ENCODE results near the gene SMOC1.

Gene SMOC1

GRCh38 chr14:69943084-69943780 is 64.0 kb downstream of the SMOC1 start:
- DNase-seq (ENCODE audit: low read depth), result no peak

- no peak for DNase-seq (ENCODE audit: low read depth)
These were observed 66.1 kb downstream of the SMOC1 start for GRCh38 chr14:69945347-69945746.

GRCh38 chr14:69945912-69946311 is 66.7 kb downstream of the SMOC1 start:
- no peak for DNase-seq (ENCODE audit: low read depth)

- DNase-seq (ENCODE audit: low read depth), result no peak
These were observed 69.1 kb downstream of the SMOC1 start for GRCh38 chr14:69948351-69948750.

- no peak for DNase-seq (ENCODE audit: low read depth)
These were observed 72.0 kb downstream of the SMOC1 start for GRCh38 chr14:69951263-69951662.

- no peak for DNase-seq (ENCODE audit: low read depth)
These were observed 72.7 kb downstream of the SMOC1 start for GRCh38 chr14:69951935-69952334.

- DNase-seq (ENCODE audit: low read depth), result no peak
These were observed 74.2 kb downstream of the SMOC1 start for GRCh38 chr14:69953266-69953915.

GRCh38 chr14:69955855-69956845 is 76.9 kb downstream of the SMOC1 start:
- no peak for DNase-seq (ENCODE audit: low read depth)

GRCh38 chr14:69956970-69957369 is 77.8 kb downstream of the SMOC1 start:
- DNase-seq (ENCODE audit: low read depth), result no peak

- DNase-seq (ENCODE audit: low read depth), result no peak
These were observed 78.8 kb downstream of the SMOC1 start for GRCh38 chr14:69957986-69958385.

- DNase-seq (ENCODE audit: low read depth), result no peak
These were observed 79.9 kb downstream of the SMOC1 start for GRCh38 chr14:69959136-69959535.

- no peak for DNase-seq (ENCODE audit: low read depth)
These were observed 81.1 kb downstream of the SMOC1 start for GRCh38 chr14:69960296-69960695.

- DNase-seq (ENCODE audit: low read depth), result no peak
These were observed 84.8 kb downstream of the SMOC1 start for GRCh38 chr14:69963966-69964365.

GRCh38 chr14:69964841-69965240 is 85.6 kb downstream of the SMOC1 start:
- DNase-seq (ENCODE audit: low read depth), result no peak

- DNase-seq (ENCODE audit: low read depth), result no peak
These were observed 88.9 kb downstream of the SMOC1 start for GRCh38 chr14:69968132-69968531.

GRCh38 chr14:69968681-69969080 is 89.5 kb downstream of the SMOC1 start:
- DNase-seq (ENCODE audit: low read depth), result no peak

GRCh38 chr14:69972755-69973154 is 93.5 kb downstream of the SMOC1 start:
- DNase-seq (ENCODE audit: low read depth), result no peak

GRCh38 chr14:69973846-69974245 is 94.6 kb downstream of the SMOC1 start:
- no peak for DNase-seq (ENCODE audit: low read depth)

GRCh38 chr14:69979882-69980281 is 100.7 kb downstream of the SMOC1 start:
- DNase-seq (ENCODE audit: low read depth), result no peak

GRCh38 chr14:69980457-69981425 is 101.5 kb downstream of the SMOC1 start:
- no peak for DNase-seq (ENCODE audit: low read depth)

GRCh38 chr14:69982220-69982839 is 103.1 kb downstream of the SMOC1 start:
- no peak for DNase-seq (ENCODE audit: low read depth)

Measured in stromal cell of bone marrow (primary cell).